ENCODE measurements around the gene ELMOD3.

- TF ChIP-seq, protein P1, sequence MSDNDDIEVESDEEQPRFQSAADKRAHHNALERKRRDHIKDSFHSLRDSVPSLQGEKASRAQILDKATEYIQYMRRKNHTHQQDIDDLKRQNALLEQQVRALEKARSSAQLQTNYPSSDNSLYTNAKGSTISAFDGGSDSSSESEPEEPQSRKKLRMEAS (IDR thresholded peaks at IDR 0.05): no peak
- no peak for TF ChIP-seq RAD21 (IDR thresholded peaks at IDR 0.05)
- no peak for TF ChIP-seq CTCF (IDR thresholded peaks at IDR 0.05; ENCODE audit: low read depth, low read length, missing input control)
- TF ChIP-seq RXRA (IDR thresholded peaks at IDR 0.05): no peak
- TF ChIP-seq TAF1 (conservative IDR thresholded peaks at IDR 0.05): no peak
- no peak for TF ChIP-seq REST (IDR thresholded peaks at IDR 0.05)
Observed at GRCh38 chr2:85393836-85394235, 39.3 kb downstream of the ELMOD3 start.
